OCI-LY3 (cell line): ENCODE measurements around the gene EPHB6.

Source experiments
- H2AFZ ChIP-seq: fragments of 200-600, 300-600 bp; shearing (Covaris generic); 2 replicates; pipeline ENCODE4 v1.6.0; 2014; ENCODE audit warnings: antibody characterized with exemption, low read depth, low read length
- H3K27ac ChIP-seq: fragments of 200-600, 300-600 bp; sonication (generic); 2 replicates; pipeline ENCODE4 v1.5.1; 2014; ENCODE audit warnings: mild to moderate bottlenecking, low read length, moderate library complexity, mixed read lengths
- H3K27me3 ChIP-seq: fragments of 200-600, 300-600 bp; sonication (generic); 2 replicates; pipeline ENCODE4 v1.6.1; 2014; ENCODE audit warnings: low read depth, low read length, mixed read lengths
- H3K36me3 ChIP-seq: fragments of 200-600, 300-600 bp; sonication (generic); replicated peaks from 2 replicates; pipeline ENCODE3; 2014; ENCODE audit warnings: low read depth, low read length, mixed read lengths
- H3K4me1 ChIP-seq: fragments of 300-600, 200-600 bp; sonication (generic); 2 replicates; pipeline ENCODE4 v1.6.1; 2014; ENCODE audit warnings: low read length, mixed read lengths
- H3K4me2 ChIP-seq: fragments of 200-600, 300-600 bp; sonication (generic); 2 replicates; pipeline ENCODE4 v1.6.1; 2014; ENCODE audit warnings: low read length, mixed read lengths
- H3K4me3 ChIP-seq: fragments of 300-600, 200-600 bp; sonication (generic); 2 replicates; pipeline ENCODE4 v1.5.1; 2014; ENCODE audit warnings: antibody characterized with exemption, mild to moderate bottlenecking, low read length, moderate library complexity
- H3K79me2 ChIP-seq: fragments of 300-600, 200-600 bp; shearing (Covaris generic); 2 replicates; pipeline ENCODE4 v1.6.1; 2014; ENCODE audit warnings: mild to moderate bottlenecking, low read length, mixed read lengths
- H3K9ac ChIP-seq: fragments of 300-600, 200-600 bp; shearing (Covaris generic); 2 replicates; pipeline ENCODE4 v1.6.0; 2014; ENCODE audit warnings: mild to moderate bottlenecking, low read length, moderate library complexity
- H3K9me3 ChIP-seq: fragments of 200-600, 300-600 bp; shearing (Covaris generic); 2 replicates; pipeline ENCODE4 v1.6.1; 2014; ENCODE audit warnings: low read length, mixed read lengths; ENCODE audit not compliant: insufficient read depth
- H4K20me1 ChIP-seq: fragments of 200-600, 300-600 bp; sonication (generic); 2 replicates; pipeline ENCODE4 v1.6.1; 2016; ENCODE audit warnings: low read length, mixed read lengths; ENCODE audit not compliant: insufficient read depth
- CTCF ChIP-seq: fragments of 200-600, 300-600 bp; sonication (generic); IDR thresholded peaks from 2 replicates; pipeline ENCODE4 v1.5.1; 2014; ENCODE audit warnings: antibody characterized with exemption, low read length, low read depth
- EZH2phosphoT487 ChIP-seq: fragments of 200-600 bp; shearing (Covaris generic); IDR thresholded peaks from 2 replicates; pipeline ENCODE4 v1.6.1; 2018; ENCODE audit warnings: antibody characterized with exemption, mixed run types, low read depth

The EPHB6 gene

DNA sequence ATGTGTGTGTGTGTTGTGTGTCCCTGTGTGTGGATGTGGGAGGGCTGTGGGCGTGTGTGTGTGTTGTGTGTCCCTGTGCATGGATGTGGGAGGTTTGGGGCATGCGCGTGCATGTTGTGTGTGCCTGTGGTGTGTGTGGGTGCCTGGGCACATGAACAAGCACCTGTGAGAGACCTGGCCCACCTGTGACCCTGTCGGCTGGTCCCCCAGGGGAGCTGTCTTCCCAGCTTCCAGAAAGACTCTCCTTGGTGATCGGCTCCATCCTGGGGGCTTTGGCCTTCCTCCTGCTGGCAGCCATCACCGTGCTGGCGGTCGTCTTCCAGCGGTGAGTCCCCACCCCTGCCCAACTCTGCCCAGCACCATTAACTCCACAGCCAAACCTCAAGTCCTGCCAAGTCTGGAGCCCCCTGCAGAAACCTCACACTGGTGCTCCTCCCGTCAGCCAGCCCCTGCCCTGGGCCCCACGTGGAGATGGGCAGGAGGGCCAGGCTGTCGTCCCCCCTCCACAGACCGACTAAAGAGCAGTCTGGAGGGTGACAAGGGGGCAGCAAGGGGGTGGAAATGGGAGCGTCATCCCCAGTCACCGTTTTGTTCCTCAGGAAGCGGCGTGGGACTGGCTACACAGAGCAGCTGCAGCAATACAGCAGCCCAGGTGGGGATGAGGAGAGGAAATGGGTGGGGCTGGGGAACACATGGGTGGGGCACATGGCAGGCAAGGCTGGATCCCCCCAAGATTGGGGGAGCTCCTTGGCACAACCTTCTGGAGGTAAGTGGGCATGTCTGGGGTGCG, 12.7 kb downstream of the EPHB6 start:
- H3K36me3 ChIP-seq = no peaks in the 10 kb centered on the region
- H3K79me2 ChIP-seq = no peaks in the 10 kb centered on the region
- no peaks in the 10 kb centered on the region for H4K20me1 ChIP-seq
- H3K27me3 ChIP-seq = 0 out of 2 replicates have a peak, but pooled peaks cover 2% of the 10 kb centered on the region
- H3K9me3 ChIP-seq = no peaks in the 10 kb centered on the region
- no peaks in the 10 kb centered on the region for H3K4me1 ChIP-seq
- TF ChIP-seq EZH2phosphoT487 = no peak
- TF ChIP-seq CTCF = no peak
- H2AFZ ChIP-seq = no peak overlapping the region
- no peak overlapping the region for H3K4me2 ChIP-seq
- H3K27ac ChIP-seq = no peak overlapping the region
- no peak overlapping the region for H3K4me3 ChIP-seq
- no peak overlapping the region for H3K9ac ChIP-seq

DNA sequence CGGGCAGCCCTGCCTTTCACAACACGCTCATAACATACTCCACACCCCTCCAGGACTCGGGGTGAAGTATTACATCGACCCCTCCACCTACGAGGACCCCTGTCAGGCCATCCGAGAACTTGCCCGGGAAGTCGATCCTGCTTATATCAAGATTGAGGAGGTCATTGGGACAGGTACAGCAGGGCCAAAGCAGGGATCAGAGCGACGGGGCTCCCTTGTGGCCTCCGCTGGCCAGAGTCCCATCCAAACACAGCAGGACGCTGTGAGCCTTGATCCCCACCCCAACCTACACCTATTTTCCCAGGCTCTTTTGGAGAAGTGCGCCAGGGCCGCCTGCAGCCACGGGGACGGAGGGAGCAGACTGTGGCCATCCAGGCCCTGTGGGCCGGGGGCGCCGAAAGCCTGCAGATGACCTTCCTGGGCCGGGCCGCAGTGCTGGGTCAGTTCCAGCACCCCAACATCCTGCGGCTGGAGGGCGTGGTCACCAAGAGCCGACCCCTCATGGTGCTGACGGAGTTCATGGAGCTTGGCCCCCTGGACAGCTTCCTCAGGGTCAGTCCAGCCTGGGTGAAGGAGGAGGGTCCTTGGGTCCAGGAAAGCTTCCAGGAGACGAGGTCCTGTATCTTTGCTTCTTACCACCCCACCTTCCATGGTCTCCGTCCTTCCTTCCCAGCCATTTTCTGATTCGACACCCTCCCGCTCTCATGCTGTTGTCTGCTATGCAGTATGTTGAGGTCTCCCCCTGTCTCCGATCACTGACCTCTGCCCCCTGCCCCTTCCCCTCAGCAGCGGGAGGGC, 13.5 kb downstream of the EPHB6 start:
- no peaks in the 10 kb centered on the region for H3K9me3 ChIP-seq
- TF ChIP-seq EZH2phosphoT487 (no peak), CTCF (no peak)
- no peak overlapping the region for H2AFZ ChIP-seq
- H3K9ac ChIP-seq = no peak overlapping the region
- H3K27me3 ChIP-seq = no peaks in the 10 kb centered on the region
- H3K4me1 ChIP-seq = no peaks in the 10 kb centered on the region
- no peak overlapping the region for H3K4me2 ChIP-seq
- H3K4me3 ChIP-seq = no peak overlapping the region
- H4K20me1 ChIP-seq = no peaks in the 10 kb centered on the region
- H3K79me2 ChIP-seq = no peaks in the 10 kb centered on the region
- H3K36me3 ChIP-seq = no peaks in the 10 kb centered on the region
- H3K27ac ChIP-seq = no peak overlapping the region

DNA sequence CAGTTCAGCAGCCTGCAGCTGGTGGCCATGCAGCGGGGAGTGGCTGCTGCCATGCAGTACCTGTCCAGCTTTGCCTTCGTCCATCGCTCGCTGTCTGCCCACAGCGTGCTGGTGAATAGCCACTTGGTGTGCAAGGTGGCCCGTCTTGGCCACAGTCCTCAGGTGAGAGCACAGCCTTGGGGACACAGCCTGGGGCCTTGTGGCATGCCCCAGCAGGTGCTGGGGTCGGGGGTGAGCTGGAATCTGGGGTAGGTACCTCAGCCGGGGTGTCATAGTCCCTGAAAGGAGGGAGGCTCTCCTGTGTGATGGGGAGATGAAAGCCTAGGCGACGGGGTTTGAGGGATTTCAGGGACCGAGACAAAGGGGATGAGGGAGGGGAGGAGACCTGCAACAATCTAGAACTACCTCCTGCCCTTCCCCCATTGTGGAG, 14.1 kb downstream of the EPHB6 start:
- TF ChIP-seq CTCF (no peak), EZH2phosphoT487 (no peak)
- Histone ChIP-seq H3K9me3 (no peaks in the 10 kb centered on the region), H3K27me3 (no peaks in the 10 kb centered on the region), H3K36me3 (no peaks in the 10 kb centered on the region), H3K27ac (no peak overlapping the region), H3K79me2 (no peaks in the 10 kb centered on the region), H4K20me1 (no peaks in the 10 kb centered on the region), H3K9ac (no peak overlapping the region), H3K4me1 (no peaks in the 10 kb centered on the region), H3K4me3 (no peak overlapping the region), H3K4me2 (no peak overlapping the region), H2AFZ (no peak overlapping the region)

- H2AFZ ChIP-seq = no peak overlapping the region
- H3K4me2 ChIP-seq = no peak overlapping the region
- H4K20me1 ChIP-seq = no peaks in the 10 kb centered on the region
- no peak overlapping the region for H3K27ac ChIP-seq
- no peaks in the 10 kb centered on the region for H3K4me1 ChIP-seq
- H3K4me3 ChIP-seq = no peak overlapping the region
- no peaks in the 10 kb centered on the region for H3K79me2 ChIP-seq
- TF ChIP-seq CTCF (no peak), EZH2phosphoT487 (no peak)
- H3K9ac ChIP-seq = no peak overlapping the region
- H3K27me3 ChIP-seq = no peaks in the 10 kb centered on the region
- no peaks in the 10 kb centered on the region for H3K9me3 ChIP-seq
- H3K36me3 ChIP-seq = no peaks in the 10 kb centered on the region
Measured at GRCh38 chr7:142869434-142869833, 14.6 kb downstream of the EPHB6 start.
